ENCODE results near the gene HIRIP3. TPM values are rescaled to one million over a fixed set of nuclear protein-coding genes. Genes with fewer than 3 reads are reported as not detected.
A peak's percentile ranks its signal among the peaks of the same experiment; 100 is the strongest.
"Not testable (repeated sequence)": the region's sequence is repeated elsewhere in the genome, so short reads cannot be mapped to it uniquely, and the experiment has no call there.

HIRIP3 gene
- total and polyA plus RNA-seq, 2 of the 13 experiments (the other 11 are each of a cell fraction or from before 2014, with no cell fraction given): 12.6 to 17.2 TPM

GRCh38 chr16:30016555-30017276 lies 21.3 kb upstream of the HIRIP3 start (continued):
- TF ChIP-seq ZNF280D (CRISPR knock-in tag; IDR thresholded peaks at IDR 0.05): 0 out of 2 replicates have a peak, but pooled peaks have one; percentile 47
- TF ChIP-seq SOX13 (IDR thresholded peaks at IDR 0.05): no peak
- TF ChIP-seq SOX13 (CRISPR knock-in tag; conservative IDR thresholded peaks at IDR 0.05 in 1 of 2, IDR thresholded peaks at IDR 0.05 in 1 of 2): peak in 1 of 2 experiments; percentile 36; a peak in 1 of 4 replicates

GRCh38 chr16:30015450-30015849 lies 20.0 kb upstream of the HIRIP3 start:
- in situ Hi-C loops (cut with HindIII; ENCODE audit: extremely low pct_ligation_motif_present, low pct_unique_long_range_greater_than_20kb); CTCF ChIA-PET (ENCODE audit: low intra/inter-chr PET ratio, low total read pairs): not testable (repeated sequence)

More at GRCh38 chr16:30015450-30015849, 20.0 kb upstream of the HIRIP3 start:
- H3K36me3 ChIP-seq (replicated peaks in 1 of 2; ENCODE audit: control insufficient read depth in 1 of 2, insufficient read depth in 2 of 2, low read length in 2 of 2); H3K9ac ChIP-seq (ENCODE audit: insufficient read depth, low read depth, low read length); H2AFZ ChIP-seq (ENCODE audit: low read length); FAIRE-seq; intact Hi-C loops (cut with micrococcal nuclease; ENCODE audit: unreplicated experiment); H3K27ac ChIP-seq (ENCODE audit: extremely low read length, insufficient read depth, low read length); H3K9me3 ChIP-seq (ENCODE audit: low read length); POLR2A ChIA-PET; H3K4me3 ChIP-seq (replicated peaks in 1 of 3; ENCODE audit: insufficient read depth in 1 of 3, low read depth in 2 of 3, low read length in 3 of 3); H4K20me1 ChIP-seq (ENCODE audit: insufficient read depth, low read length); BruUV-seq (replicated peaks); DNase-seq (ENCODE audit: low spot score); ATAC-seq; H3K4me2 ChIP-seq (ENCODE audit: low read depth, low read length); H3K79me2 ChIP-seq (ENCODE audit: insufficient read depth, low read length): not testable (repeated sequence)
- Histone ChIP-seq H3K4me1 (ENCODE audit: insufficient read depth, low read length) (peaks cover 26% of the 10 kb centered on the region), H3K27me3 (ENCODE audit: control insufficient read depth in 1 of 2, insufficient read depth in 2 of 2, low read length in 2 of 2) (peaks cover 4 to 27% of the 10 kb centered on the region in 2 experiments; a peak in 4 of 5 replicates)
- 70% methylated on average over 7 of the region's 7 CpGs for WGBS (ENCODE audit: low lambda C conversion rate)

All from HepG2 (cell line).